Activated naive CD8-positive, alpha-beta T cell treated with anti-CD3 and anti-CD28 coated beads, Interleukin-2, amount 50 U/mL, for 24 hours (primary cell): ENCODE measurements around the gene CFAP74.
"Not testable (repeated sequence)": the region's sequence is repeated elsewhere in the genome, so short reads cannot be mapped to it uniquely, and the experiment has no call there.

Experiments used
- ATAC-seq: fragments of 150-1000 bp; cut with Tn5 transposase; one replicate; pipeline ENCODE4 v1.10.0; 2021
- DNase-seq: peaks from one replicate; pipeline ENCODE4 v3.0.0; 2021
- H3K27ac Mint-ChIP-seq: one replicate; pipeline ENCODE4 v1.8.0; 2021; ENCODE audit warnings: mild to moderate bottlenecking, mixed read lengths
- H3K27me3 Mint-ChIP-seq: one replicate; pipeline ENCODE4 v1.8.0; 2021; ENCODE audit warnings: mixed read lengths
- H3K36me3 Mint-ChIP-seq: one replicate; pipeline ENCODE4 v1.8.0; 2021; ENCODE audit warnings: low read depth, mixed read lengths
- H3K4me1 Mint-ChIP-seq: one replicate; pipeline ENCODE4 v1.8.0; 2021; ENCODE audit warnings: mixed read lengths
- H3K4me3 Mint-ChIP-seq: one replicate; pipeline ENCODE4 v1.8.0; 2021; ENCODE audit warnings: mild to moderate bottlenecking, moderate library complexity, mixed read lengths
- H3K9me3 Mint-ChIP-seq: one replicate; pipeline ENCODE4 v1.8.0; 2021; ENCODE audit warnings: mixed read lengths

The CFAP74 gene

DNA sequence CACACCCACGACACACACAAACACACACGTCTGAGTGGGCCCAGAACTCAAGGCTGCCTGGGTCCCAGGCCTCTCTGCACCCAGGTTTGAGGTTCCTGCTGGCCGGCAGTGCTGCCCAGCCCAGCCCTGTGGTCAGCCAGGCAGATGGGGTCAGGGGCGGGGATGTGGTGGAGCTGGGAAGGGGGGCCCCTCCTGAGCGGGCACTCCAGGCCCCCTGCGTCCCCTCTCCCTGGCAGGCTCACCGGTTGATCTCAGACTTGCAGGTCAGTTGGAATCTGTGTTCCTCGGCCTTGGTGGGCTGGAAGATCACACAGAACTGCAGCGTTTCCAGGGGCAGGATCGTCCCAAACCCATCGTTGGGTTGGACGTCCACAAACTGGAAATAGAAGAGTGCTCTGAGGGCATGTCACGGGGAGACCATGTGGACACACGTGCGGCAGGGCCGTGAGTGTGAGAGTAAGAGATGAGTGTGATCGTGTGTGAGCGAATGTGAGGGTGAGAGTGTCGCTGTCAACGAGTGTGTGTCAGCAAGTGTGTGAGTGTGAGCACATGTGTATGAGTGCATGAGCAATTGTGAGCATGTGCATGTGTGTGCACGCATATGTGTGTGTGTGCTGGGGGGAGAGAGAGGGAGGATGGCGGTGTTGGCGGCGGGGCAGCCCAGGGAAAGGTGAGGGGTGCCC, 64.8 kb downstream of the CFAP74 start:
- Mint-ChIP-seq H3K9me3 (peaks cover 7% of the 10 kb centered on the region), H3K36me3 (peaks cover 4% of the 10 kb centered on the region), H3K27ac (no peak overlapping the region), H3K27me3 (peaks cover 4% of the 10 kb centered on the region), H3K4me3 (no peak overlapping the region), H3K4me1 (no peaks in the 10 kb centered on the region)
- DNase-seq = no peak
- ATAC-seq = no peak

DNA sequence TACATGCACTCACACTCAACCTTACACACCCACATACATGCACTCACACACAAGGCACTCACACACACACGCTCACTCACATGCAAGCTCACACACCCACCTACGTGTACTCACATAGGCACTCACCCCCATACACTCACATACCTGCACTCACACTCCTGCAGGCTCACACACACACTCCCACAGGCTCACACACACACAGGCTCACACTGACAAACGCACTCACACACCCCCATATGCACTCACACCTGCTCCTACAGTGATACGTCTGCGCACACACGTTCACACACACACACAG, 65.4 kb downstream of the CFAP74 start:
- Mint-ChIP-seq H3K27me3 (peaks cover 4% of the 10 kb centered on the region), H3K27ac (no peak overlapping the region), H3K36me3 (peaks cover 4% of the 10 kb centered on the region), H3K4me3 (no peak overlapping the region), H3K9me3 (peaks cover 7% of the 10 kb centered on the region), H3K4me1 (no peaks in the 10 kb centered on the region)
- DNase-seq (no peak), ATAC-seq (no peak)

DNA sequence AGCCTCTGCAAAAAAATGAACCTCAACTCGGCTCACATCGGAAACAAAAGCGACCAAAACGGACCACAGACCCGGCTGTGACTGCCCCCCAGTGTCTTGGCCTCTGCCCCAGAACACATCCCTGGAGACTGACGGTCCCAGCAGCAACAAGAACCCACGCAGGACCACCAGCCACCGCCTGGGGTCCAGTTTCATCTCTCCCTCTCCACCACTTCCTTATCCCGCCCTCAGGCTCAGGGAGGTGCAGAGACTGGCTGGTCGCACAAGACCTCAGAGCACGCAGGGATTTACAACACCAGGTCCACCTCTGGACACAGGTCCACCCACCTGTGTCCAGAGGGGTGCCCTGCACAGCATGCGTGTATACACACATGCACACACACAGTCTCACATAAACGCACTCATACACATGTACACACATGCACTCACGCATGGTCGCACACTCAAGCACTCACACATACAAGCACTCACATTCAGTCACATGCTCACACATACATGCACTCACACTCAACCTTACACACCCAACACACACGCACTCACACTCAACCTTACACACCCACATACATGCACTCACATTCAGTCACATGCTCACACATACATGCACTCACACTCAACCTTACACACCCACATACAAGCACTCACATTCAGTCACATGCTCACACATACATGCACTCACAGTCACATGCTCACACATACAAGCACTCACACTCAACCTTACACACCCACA, 65.9 kb downstream of the CFAP74 start:
- H3K36me3 Mint-ChIP-seq = peaks cover 4% of the 10 kb centered on the region
- H3K9me3 Mint-ChIP-seq = peaks cover 7% of the 10 kb centered on the region
- ATAC-seq = no peak
- H3K4me3 Mint-ChIP-seq = no peak overlapping the region
- peaks cover 4% of the 10 kb centered on the region for H3K27me3 Mint-ChIP-seq
- no peak for DNase-seq
- no peaks in the 10 kb centered on the region for H3K4me1 Mint-ChIP-seq
- no peak overlapping the region for H3K27ac Mint-ChIP-seq

DNA sequence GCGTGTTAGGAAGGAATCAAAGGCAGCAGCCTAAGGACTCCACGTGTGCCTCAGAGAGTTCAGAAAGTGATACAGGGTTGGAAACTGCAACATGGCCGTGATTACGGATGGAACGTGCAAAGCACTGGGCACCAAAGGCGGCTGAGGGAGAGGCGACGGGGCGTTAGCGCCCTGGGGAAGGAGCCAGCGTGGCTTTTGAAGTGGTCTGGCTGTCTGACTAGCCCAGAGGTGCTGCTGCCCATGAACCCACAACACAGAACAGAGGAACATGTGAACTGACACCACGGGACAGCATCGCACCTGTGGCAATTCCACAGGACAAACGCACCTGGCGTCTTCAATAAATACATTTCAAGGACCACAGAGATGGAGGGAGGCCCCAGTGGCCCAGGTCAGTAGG, 66.5 kb downstream of the CFAP74 start:
- Mint-ChIP-seq H3K4me3 (no peak overlapping the region), H3K27me3 (peaks cover 4% of the 10 kb centered on the region), H3K36me3 (peaks cover 4% of the 10 kb centered on the region), H3K27ac (no peak overlapping the region), H3K4me1 (no peaks in the 10 kb centered on the region), H3K9me3 (peaks cover 7% of the 10 kb centered on the region)
- ATAC-seq = no peak
- no peak for DNase-seq

DNA sequence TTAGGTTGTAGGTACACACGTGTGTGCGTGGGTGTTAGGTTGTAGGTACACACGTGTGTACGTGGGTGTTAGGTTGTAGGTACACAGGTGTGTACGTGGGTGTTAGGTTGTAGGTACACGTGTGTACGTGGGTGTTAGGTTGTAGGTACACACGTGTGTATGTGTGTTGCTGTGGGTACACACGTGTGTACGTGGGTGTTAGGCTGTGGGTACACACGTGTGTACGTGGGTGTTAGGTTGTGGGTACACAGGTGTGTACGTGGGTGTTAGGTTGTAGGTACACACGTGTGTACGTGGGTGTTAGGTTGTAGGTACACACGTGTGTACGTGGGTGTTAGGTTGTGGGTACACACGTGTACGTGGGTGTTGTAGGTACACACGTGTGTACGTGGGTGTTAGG, 68.7 kb downstream of the CFAP74 start:
- not testable (repeated sequence) for H3K27ac Mint-ChIP-seq, H3K27me3 Mint-ChIP-seq, DNase-seq, H3K4me3 Mint-ChIP-seq, H3K4me1 Mint-ChIP-seq, H3K9me3 Mint-ChIP-seq, H3K36me3 Mint-ChIP-seq, ATAC-seq

DNA sequence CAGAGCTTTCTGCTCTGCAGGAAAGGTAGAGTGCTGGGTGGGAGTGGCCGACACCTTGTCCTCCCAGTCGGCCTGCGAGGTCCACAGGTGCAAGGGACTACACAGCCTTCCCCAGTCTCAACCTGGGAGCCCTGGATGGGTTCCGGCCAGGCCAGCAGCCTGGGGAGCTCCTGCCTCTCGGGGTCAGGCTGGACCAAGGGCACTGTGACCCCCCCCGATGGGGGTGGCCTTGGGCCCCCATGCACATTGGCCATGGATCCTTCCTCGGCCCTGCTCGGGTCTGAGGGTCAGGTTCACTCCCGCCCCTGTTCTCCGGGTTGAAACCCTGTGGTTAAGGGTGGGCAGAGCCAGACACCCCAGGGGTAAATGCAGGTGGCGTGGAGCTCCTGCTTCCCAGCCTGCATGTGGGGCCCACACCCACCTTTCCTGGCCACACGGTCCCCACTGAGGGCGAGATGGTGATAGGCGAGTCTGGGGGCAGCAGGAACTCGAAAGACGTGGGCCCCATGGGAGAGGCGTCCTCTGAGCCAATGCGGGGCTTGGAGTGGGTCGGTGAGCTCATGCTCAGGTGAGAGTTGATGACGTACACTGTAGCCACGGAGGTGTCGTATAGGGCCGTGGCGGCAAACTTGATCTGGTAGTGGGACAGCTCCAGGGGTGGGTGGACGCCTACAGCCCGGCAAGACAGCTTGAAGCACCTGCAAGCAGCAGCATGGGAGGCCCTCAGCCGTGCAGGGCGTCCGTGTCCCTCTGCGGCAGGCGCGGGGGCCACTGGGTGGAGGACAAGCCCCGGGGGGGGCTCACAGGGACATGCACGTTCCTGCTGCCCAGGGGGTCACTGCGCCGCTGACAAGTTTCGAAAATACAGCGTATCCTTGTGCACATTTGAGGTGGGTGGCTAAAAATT, 73.7 kb downstream of the CFAP74 start:
- no peak overlapping the region for H3K4me3 Mint-ChIP-seq
- no peaks in the 10 kb centered on the region for H3K4me1 Mint-ChIP-seq
- ATAC-seq = no peak
- H3K27me3 Mint-ChIP-seq = no peaks in the 10 kb centered on the region
- H3K27ac Mint-ChIP-seq = no peak overlapping the region
- peaks cover 4% of the 10 kb centered on the region for H3K36me3 Mint-ChIP-seq
- DNase-seq = no peak
- peaks cover 7% of the 10 kb centered on the region for H3K9me3 Mint-ChIP-seq

DNA sequence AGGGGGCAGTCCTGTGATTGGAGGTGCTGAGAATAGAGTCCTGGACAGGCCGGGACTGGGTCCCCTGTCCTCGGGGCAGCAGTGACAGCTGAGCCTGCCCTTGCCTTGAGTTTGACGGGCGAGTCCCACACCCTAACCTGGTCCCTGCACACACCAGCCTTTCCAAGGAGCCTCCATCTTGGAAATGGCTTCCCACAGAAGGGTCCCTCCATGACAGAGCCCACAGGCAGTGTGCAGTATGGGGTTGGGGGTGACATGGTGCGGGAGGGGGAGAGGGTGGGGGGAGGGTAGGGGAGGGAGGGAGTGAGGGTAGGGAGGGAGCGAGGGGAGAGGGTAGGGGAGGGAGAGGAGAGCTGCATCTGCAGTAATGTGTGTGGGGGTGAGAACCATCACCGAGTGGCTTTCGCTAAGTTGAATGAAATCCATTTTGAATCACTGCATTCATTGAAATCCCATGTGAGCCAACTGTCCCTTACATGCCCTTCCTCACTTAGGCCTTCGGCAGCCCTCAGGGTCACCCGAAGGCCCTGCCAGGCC, 74.4 kb downstream of the CFAP74 start:
- Mint-ChIP-seq H3K27me3 (no peaks in the 10 kb centered on the region), H3K9me3 (peaks cover 4% of the 10 kb centered on the region), H3K36me3 (peaks cover 3% of the 10 kb centered on the region), H3K4me3 (no peak overlapping the region), H3K4me1 (no peaks in the 10 kb centered on the region), H3K27ac (no peak overlapping the region)
- DNase-seq (no peak), ATAC-seq (no peak)

DNA sequence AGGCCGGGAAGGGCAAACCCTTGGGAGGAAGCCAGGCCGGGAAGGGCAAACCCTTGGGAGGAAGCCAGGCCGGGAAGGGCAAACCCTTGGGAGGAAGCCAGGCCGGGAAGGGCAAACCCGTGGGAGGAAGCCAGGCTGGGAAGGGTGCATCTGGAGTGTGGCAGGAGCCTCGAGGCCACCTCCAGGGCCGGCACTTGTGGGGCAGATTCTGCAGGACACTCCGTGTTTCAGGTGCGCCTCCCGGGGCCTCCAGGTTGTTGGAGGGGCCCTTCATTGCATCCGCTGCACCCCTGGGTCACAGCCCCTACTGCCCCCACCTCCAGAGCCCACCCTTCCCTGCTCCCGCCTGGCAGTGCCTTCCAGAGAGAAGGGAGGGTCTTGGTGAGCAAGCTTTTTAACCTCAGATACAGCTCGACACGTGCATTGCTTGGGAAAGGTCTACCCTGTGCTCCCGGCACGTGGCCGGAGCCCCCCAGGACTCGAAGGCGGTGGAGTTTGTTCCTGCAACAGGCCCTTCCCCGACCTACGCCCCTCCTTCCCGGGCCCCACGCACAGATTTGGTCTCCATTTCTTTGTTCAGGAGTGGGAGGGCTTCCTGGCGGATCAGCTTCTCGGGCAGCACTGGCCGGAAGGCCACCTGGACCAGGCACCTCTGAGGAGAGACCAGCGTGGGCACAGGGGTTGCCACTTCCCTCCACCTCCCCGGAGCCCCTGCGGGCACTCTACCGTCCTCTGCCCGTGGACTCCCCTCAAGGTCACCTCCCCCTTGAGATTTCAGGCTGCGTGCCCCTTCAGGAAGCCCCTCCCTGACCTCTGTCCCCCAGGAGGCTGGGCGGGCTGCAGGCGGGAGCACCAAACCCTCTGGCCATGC, 75.1 kb downstream of the CFAP74 start:
- ATAC-seq (no peak), DNase-seq (no peak)
- no peaks in the 10 kb centered on the region for H3K36me3 Mint-ChIP-seq
- no peaks in the 10 kb centered on the region for H3K9me3 Mint-ChIP-seq
- H3K27me3 Mint-ChIP-seq = no peaks in the 10 kb centered on the region
- H3K4me1 Mint-ChIP-seq = no peaks in the 10 kb centered on the region
- H3K4me3 Mint-ChIP-seq = no peak overlapping the region
- H3K27ac Mint-ChIP-seq = no peak overlapping the region

DNA sequence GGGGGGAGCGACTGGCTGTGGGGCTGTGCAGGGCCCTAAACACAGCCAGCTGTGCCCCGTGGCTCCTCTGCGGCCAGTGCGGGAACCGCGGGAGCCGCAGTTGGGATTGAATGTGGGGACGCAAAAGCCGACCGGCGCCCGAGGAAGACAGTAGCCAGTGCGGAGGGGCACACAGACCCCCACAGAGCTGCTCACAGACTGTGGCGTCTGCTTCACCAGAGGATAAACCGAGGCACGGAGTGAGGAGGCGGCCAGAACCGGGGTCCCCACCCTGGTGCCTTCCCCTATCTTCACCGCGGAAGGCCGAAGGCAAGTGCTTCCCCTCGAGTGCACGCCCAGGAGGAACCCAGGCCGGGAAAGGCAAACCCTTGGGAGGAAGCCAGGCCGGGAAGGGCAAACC, 75.8 kb downstream of the CFAP74 start:
- H3K4me3 Mint-ChIP-seq = no peak overlapping the region
- no peaks in the 10 kb centered on the region for H3K27me3 Mint-ChIP-seq
- H3K4me1 Mint-ChIP-seq = no peaks in the 10 kb centered on the region
- no peaks in the 10 kb centered on the region for H3K36me3 Mint-ChIP-seq
- no peaks in the 10 kb centered on the region for H3K9me3 Mint-ChIP-seq
- no peak for ATAC-seq
- no peak overlapping the region for H3K27ac Mint-ChIP-seq
- DNase-seq = no peak

DNA sequence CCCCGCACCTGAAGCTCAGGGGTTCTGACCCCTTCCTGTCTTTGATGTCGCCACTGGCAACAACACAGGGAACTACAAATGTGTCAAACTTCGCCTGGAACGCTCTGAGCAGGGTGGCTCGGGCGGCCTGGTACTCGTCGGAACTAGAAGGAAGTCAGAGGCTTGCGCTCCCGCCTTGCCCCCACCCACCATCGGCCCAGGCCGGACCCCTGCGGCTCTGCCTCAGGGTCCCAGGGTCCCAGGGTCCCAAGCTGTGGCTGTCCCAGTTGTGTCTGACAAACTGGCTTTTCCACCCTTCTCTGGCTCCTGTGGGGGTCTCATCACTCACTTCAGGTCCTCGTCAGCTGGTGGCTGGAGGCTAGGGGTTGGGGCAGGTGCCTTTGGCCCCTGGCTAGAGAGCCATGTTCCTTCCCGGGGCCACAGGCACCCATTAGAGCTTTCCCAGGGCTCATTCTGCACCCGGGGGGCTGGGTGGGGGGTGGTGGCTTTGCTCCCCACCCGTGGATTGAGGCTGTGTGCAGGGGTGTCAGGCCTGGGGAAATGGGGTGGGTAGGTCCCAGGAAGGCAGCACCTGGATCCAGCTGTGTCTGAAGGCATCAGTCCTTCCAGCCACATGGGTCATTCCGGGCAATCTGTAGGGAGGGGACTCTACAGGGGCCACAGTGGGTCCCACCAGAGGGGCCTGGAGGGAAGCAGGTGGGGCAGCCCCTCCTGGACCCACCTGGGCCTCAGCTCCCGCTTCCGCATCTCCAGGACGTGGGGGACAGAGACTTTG, 76.5 kb downstream of the CFAP74 start:
- ATAC-seq = no peak
- no peaks in the 10 kb centered on the region for H3K9me3 Mint-ChIP-seq
- no peak for DNase-seq
- H3K4me3 Mint-ChIP-seq = no peak overlapping the region
- no peaks in the 10 kb centered on the region for H3K36me3 Mint-ChIP-seq
- H3K27me3 Mint-ChIP-seq = no peaks in the 10 kb centered on the region
- no peak overlapping the region for H3K27ac Mint-ChIP-seq
- H3K4me1 Mint-ChIP-seq = no peaks in the 10 kb centered on the region

DNA sequence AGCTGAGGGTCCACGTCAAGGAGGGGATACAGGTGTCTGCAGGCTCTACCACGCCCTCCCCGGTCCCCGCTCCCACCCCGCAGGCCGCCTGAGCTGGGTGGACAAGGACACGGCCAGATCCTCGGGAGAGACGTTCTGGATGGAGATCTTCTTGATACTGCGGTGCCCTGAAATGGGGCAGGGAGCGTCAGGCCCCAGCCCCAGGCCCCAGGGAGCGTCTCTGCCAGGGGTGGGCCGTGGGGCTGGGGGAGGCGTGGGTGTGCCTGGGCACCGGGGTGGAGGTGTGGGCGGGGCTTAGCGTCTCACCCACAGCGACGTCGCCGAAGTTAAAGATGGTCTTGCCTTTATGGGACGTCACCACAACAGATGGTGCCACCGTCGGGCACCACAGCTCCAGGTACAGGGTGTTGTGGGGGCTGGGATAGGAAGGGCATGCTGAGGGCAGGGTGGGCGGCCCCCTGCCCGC, 77.2 kb downstream of the CFAP74 start:
- Mint-ChIP-seq H3K9me3 (no peaks in the 10 kb centered on the region), H3K27me3 (no peaks in the 10 kb centered on the region), H3K4me1 (no peaks in the 10 kb centered on the region), H3K27ac (no peak overlapping the region), H3K4me3 (no peak overlapping the region), H3K36me3 (no peaks in the 10 kb centered on the region)
- DNase-seq = no peak
- ATAC-seq = no peak

DNA sequence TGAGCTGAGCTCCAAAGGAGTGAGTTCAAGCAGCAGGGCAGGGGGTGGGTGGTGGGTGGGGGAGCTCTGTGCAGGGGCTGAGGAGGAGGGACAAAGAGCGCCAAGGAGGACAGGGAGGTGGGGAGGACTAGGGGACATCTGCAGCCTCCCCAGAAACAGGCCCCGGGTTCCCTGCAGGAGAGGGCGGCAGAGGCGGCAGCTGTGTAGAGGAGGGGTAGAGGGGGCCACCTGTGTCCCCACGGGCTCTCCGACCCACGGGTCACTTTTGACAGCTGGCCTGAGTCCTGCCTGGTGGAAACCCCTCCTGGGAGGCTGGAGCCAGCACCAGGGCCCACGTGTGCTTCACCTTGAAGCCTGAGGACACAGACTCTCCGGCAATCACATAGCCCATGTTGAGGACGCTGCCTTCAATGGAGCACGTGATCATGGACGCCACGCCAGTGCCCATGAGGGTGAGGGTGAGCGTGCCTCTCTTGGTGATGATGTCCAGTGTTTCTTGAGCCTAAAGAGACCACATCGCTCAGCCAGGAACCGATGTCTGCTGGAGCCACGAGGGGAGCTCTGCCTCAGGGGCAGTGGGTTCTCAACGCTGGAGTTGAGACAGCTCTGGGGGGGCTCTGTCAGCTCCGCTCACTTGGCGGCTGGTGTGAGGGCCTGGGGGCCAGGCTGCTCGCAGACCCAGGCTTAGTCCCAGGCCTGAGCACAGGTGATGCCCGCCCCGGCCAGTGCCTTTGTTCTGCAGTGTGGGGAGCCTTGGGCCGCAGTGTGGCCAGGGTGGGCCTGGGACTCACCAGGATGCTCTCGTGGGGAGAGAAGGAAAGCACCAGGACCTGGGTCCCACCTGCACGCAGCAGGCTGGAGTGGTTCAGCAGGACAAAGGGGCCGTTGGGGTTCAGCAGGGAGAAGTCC, 77.9 kb downstream of the CFAP74 start:
- no peak overlapping the region for H3K4me3 Mint-ChIP-seq
- DNase-seq (no peak), ATAC-seq (no peak)
- no peak overlapping the region for H3K27ac Mint-ChIP-seq
- no peaks in the 10 kb centered on the region for H3K27me3 Mint-ChIP-seq
- H3K4me1 Mint-ChIP-seq = no peaks in the 10 kb centered on the region
- H3K9me3 Mint-ChIP-seq = no peaks in the 10 kb centered on the region
- no peaks in the 10 kb centered on the region for H3K36me3 Mint-ChIP-seq

DNA sequence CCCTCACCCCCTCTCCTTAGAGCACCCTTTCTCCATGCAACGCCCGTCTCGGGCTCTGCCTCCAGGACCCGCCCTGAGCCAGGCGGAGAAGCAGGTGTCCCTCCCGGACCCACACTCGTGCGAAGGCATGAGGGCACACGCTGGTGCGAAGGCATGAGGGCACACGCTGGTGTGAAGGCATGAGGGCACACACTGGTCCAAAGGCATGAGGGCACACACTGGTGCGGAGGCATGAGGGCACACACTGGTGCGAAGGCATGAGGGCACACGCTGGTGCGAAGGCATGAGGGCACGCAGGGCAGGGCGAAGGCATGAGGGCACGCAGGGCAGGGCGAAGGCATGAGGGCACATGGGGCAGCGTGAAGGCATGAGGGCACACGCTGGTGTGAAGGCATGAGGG, 78.7 kb downstream of the CFAP74 start:
- Mint-ChIP-seq H3K27ac (no peak overlapping the region), H3K27me3 (no peaks in the 10 kb centered on the region), H3K4me1 (no peaks in the 10 kb centered on the region), H3K36me3 (no peaks in the 10 kb centered on the region), H3K9me3 (no peaks in the 10 kb centered on the region), H3K4me3 (no peak overlapping the region)
- DNase-seq (no peak), ATAC-seq (no peak)
